ENCODE data around the gene CHRNA5.
A peak's percentile ranks its signal among the peaks of the same experiment; 100 is the strongest.
"Not testable (repeated sequence)": the region's sequence is repeated elsewhere in the genome, so short reads cannot be mapped to it uniquely, and the experiment has no call there.

Gene CHRNA5

GRCh38 chr15:78565097-78565950 lies at the start of gene CHRNA5:
TSS of gene CHRNA5 (plus strand) at chr15:78565520. CDS start at chr15:78565720, 200 bp downstream.
- DNase-seq: peak; percentile 87

GRCh38 chr15:78520035-78520434 lies 45.3 kb upstream of the CHRNA5 start:
- not testable (repeated sequence) for DNase-seq

DNA sequence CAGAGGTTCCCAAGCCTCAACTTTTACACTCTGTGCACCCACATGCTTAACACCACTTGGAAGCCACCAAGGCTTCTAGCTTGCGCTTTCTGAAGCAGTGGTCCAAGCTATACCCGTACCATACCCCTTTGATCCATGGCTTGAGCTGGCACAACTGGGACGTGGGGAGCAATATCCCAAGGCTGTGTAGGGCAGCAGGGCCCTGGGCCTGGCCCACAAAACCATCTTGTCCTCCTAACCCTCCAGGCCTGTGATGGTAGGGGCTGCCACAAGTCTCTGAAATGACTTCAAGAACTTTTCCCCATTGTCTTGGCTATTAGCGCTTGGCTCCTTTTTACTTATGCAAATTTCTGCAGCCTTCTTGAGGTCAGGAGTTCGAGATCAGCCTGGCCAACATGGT lies 41.1 kb upstream of the CHRNA5 start:
- no peak for DNase-seq

DNA sequence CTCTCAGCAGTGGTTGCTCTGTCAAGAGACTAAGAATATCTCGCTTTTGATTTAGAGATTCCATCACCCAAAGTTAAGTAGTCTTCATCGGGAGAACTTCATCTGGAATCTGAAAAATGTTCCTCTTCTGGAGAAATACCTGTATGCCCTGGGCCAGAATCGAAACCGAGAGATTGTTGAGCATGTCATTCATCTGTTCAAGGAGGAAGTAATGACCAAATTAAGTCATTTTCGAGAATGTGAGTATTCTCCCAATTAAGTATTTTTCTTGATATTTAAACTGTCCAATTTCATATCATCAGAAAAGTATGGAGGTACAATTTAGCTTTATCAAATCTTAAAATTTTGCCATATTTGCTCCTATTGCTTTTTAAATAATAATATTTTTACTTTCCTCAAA lies 38.0 kb upstream of the CHRNA5 start:
- no peak for DNase-seq

- no peak for DNase-seq
Observed at GRCh38 chr15:78533331-78533730, 32.0 kb upstream of the CHRNA5 start.

DNA sequence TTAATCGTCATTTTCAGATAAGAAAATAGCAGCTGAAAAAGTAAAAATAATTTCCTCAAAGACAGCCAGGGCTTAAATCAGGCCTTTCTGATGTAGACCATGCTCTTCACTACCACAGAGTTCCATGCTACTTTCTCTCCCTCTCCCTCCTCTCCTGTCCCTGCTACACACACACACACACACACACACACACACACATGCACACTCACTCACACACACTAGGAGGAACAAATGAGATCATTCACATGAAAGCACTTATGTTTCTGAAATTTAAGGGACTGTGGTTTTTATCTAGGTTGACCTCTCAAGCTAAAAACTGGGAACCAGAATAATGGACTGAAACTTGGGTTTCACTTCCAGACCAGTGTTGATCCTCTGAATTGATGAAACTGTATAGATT lies 29.2 kb upstream of the CHRNA5 start:
- DNase-seq: no peak

DNA sequence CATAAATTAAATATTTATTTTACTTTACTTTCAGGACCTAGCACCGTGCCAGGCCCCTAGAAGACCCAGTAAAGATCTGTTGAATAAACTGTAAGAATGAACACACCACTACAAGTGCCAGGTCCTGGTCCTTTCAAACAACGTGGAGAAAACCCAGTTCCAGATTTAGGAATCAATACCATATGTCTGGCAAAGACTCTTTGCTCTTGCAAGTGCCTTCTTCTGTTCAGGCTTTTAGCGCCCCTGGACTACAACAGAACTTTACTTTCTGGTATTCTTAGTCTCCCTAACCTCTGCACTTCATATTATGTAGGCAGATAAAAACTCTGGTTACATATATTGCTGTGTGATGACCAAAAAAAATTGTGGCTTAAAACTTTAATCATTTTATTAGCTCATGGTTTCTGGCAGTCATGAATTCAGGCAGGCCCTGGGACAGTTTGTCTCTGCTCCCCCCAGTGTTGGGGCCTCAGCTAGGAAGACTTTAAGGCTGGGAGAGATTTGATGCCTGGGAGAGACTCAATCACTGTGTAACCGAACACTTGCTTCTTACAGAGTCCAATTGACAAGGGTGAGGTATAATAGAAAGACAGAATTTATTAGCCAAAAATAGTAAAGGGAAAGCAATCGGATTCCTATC lies 27.9 kb upstream of the CHRNA5 start:
- DNase-seq: no peak

GRCh38 chr15:78538358-78538757 lies 27.0 kb upstream of the CHRNA5 start:
- no peak for DNase-seq

DNA sequence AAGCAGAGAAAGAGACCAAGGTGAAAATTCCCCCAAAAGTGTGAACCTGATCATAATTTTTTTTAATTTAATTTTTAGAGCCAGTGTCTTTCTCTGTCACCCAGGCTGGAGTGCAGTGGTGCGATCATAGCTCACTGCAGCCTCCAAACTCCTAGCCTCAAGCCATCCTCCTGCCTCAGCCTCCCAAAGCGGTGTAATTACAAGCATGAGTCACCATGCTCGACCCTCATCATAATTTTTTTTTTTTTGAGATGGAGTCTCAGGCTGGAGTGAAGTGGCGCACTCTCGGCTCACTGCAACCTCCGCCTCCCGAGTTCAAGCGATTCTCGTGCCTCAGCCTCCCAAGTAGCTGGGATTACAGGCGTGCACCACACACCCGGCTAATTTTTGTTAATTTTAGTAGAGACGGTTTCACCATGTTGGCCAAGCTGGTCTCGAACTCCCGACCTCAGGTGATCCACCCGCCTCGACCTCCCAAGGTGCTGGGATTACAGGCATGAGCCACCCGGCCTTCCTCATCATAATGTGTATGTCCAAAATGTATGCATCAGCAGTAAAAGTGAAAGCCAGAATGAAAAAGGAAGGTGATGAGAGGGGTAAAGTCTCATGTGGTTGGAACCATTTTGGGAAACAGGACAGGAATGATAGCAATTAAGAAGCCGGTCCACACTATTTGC lies 25.7 kb upstream of the CHRNA5 start:
- peak; percentile 16 for DNase-seq

GRCh38 chr15:78540141-78540870 lies 25.0 kb upstream of the CHRNA5 start, which contains the start of gene PSMA4:
TSS of gene PSMA4 (plus strand) at chr15:78540444. CDS start at chr15:78541928, 1,484 bp downstream.
- DNase-seq: peak; percentile 96

- peak; percentile 37 for DNase-seq
Observed at GRCh38 chr15:78540871-78541743, 24.2 kb upstream of the CHRNA5 start.

- DNase-seq: no peak
Observed at GRCh38 chr15:78541744-78542034, 23.6 kb upstream of the CHRNA5 start.

DNA sequence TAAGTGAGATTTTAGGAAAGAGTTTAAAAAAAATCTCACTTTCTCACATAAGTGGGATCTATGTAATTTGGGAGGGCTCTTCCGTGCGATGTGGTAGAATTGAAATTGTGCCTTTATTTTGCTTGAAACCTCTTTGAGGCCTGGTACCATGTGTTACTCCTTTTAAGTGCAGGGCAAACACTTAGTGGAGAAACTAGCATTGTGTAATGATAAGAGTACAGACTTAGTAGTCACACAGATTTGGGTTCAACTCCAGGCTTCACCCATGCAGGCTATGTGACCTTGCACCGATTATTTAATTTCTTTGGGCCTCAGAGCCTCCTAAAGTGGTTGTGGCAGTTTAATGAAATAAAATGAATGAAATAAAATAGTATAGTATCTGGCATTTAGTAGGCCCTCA lies 22.7 kb upstream of the CHRNA5 start:
- no peak for DNase-seq

DNA sequence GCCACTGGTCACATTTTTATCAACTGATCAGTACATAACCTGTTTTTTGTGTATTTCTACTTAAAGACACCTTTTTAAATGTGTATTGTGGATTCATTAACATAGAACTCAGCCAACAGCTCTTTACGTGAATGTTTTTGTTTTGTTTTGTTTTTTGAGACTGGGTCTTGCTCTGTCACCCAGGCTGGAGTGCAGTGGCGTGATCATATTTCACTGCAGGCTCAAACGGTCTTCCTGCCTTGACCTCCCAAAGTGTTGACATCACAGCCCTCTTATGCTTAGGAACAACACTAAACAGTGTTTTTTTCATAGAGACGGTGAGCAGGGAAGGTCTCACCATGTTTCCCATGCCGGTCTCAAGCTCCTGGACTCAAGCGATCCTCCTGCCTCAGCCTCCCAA lies 15.1 kb upstream of the CHRNA5 start:
- no peak for DNase-seq

GRCh38 chr15:78550815-78551214 lies 14.5 kb upstream of the CHRNA5 start:
- no peak for DNase-seq

GRCh38 chr15:78551902-78552301 lies 13.4 kb upstream of the CHRNA5 start:
- no peak for DNase-seq

GRCh38 chr15:78552597-78552996 lies 12.7 kb upstream of the CHRNA5 start:
- DNase-seq: no peak

DNA sequence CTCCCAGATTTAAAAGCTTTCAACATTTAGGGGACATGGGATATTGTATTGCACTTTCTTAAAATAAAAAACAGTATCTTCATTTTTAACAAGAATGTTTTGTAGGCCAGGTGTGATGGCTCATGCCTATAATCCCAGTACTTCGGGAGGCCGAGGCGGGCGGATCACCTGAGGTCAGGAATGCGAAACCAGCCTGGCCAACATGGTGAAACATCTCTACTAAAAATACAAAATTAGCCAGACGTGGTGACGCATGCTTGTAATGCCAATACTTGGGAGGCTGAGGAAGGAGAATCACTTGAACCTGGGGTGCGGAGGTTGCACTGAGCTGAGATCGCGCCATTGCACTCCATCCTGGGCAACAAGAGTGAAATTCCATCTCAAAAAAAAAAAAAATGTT lies 5.1 kb upstream of the CHRNA5 start:
- not testable (repeated sequence) for DNase-seq

DNA sequence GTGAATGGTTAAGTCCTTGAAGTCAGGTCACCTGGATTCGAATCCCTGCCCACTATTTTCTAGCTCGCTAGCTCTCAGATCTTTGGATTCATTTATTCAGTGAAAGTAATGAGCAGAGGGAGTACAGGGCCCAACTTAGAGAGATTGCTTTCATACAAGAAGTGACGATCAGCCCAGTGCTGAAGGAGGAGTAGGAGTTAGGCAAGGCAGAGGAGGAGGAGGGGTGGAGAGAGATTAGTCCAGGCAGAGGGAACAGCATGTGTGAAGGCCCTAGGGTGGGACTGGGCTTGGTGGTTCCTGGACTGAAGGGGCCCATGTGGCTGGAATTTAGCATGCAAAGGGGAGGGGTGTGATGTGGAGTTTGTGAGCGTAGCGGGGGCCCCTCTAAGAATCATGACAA lies 3.8 kb upstream of the CHRNA5 start:
- no peak for DNase-seq

GRCh38 chr15:78563092-78563491 lies 2.2 kb upstream of the CHRNA5 start:
- DNase-seq: no peak

DNA sequence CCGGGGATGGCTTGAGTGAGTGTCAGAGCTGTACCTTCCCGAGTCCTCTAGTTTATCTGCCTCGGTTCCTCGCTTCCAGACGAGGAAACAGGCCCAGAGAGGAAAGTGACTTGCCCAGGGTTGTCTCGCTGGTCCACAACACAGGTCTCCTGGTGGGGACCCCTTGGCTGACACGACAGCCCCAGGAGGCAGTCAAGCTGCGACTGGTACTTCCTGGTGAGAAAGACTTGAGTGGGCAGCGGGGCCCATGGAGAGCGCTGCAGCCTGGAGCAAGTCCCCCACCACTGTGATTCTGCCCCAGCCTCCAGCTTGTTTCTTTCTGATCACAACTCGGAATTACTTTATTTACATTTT lies 600 bp upstream of the CHRNA5 start:
- DNase-seq: no peak
